DMS 273 (cell line): ENCODE results near the gene CIZ1.

ENCODE experiments used
- DNase-seq: peaks from one replicate; lab custom pipeline; 2025; ENCODE audit not compliant: unreplicated experiment; lab: John Stamatoyannopoulos, UW

Gene CIZ1

GRCh38 chr9:128164307-128164885, 27.0 kb downstream of the CIZ1 start:
- DNase-seq, result no peak

DNA sequence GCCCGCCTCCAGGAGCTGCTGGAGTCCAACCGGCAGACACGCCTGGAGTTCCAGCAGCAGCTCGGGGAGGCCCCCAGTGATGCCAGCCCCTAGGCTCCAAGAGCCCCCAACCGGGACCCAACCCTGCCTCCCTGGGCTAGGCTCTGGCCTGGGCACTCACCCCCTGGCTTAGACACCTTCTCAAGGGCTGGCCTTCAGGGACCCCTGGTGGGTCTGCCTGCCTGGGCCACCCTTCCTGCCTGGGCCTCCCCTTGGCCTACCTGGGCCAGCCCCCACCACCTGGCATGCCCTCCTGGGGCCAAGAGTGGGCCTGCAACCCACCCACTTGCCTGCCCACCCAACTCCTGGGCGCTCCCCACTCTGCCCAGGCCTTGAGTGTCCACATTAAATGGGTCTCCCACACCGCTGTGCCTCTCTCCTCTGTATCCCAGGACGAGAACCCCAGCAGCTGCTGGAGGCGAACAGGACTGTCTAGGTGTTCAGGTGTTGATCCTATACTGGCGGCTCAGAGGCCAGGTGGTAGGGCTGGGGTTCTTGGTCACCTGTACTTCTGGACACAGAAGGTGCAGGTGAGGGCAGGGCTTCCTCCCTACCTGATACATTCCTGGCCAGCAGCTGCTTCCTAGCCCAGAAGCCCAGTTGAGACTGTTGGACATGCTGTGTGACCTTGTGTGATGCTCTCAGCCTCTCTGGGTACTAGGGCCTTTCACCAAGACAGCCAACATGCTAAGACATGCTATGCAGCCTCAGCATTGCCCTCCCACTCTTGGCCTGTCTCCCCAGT, 27.7 kb downstream of the CIZ1 start:
- DNase-seq, result no peak

- DNase-seq, result no peak
Measured at GRCh38 chr9:128163027-128163515, 28.3 kb downstream of the CIZ1 start.

- DNase-seq, result peak; percentile 32
Measured at GRCh38 chr9:128162215-128163026, 29.0 kb downstream of the CIZ1 start.

GRCh38 chr9:128161215-128161902, 30.0 kb downstream of the CIZ1 start:
- DNase-seq, result peak; percentile 23

GRCh38 chr9:128160603-128160987, 30.8 kb downstream of the CIZ1 start:
- peak; percentile 64 for DNase-seq

DNA sequence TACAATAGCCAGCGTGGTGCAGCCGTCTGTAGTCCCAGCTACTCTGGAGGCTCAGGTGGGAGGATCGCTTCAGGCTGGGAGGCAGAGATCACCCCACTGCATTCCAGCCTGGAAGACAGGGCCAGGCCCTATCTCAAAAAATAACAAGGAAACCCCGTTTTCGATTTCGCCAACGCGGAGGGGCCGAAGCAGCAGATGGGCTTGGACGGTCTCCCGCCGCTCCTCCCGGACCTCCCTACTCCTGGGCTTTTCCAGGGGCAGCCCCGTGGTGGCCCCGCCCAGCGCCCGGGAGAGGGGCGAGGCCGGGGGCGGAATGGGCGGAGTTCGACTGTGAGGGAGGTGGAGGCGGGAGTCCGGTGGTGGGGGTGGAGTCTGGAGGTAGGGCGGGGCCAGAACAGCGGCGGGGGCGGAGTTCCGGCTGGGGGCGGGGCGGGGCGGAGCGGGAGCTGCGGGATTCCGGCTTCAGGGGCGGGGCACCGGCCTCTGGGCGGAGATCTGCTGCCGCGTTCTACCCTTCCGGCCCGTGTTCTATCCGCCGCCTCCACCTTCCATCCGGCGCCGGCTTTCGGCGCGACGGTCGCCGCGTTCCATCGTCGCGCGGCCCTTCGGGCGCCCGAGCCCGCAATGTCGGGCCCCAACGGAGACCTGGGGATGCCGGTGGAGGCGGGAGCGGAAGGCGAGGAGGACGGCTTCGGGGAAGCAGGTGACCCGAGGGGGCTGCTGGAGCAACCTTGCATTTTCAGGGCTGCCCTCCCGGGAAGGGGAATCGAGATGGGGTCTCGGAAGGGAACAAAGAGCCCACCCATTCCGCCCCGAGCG, 31.4 kb downstream of the CIZ1 start, which contains the start of gene BBLN:
Gene BBLN, plus strand, starts transcription at position 482 of the 819 bp plus-strand sequence. Its CDS starts 143 bp downstream, at position 625.
- peak; percentile 97 for DNase-seq

GRCh38 chr9:128159522-128159783, 31.9 kb downstream of the CIZ1 start:
- DNase-seq, result no peak

DNA sequence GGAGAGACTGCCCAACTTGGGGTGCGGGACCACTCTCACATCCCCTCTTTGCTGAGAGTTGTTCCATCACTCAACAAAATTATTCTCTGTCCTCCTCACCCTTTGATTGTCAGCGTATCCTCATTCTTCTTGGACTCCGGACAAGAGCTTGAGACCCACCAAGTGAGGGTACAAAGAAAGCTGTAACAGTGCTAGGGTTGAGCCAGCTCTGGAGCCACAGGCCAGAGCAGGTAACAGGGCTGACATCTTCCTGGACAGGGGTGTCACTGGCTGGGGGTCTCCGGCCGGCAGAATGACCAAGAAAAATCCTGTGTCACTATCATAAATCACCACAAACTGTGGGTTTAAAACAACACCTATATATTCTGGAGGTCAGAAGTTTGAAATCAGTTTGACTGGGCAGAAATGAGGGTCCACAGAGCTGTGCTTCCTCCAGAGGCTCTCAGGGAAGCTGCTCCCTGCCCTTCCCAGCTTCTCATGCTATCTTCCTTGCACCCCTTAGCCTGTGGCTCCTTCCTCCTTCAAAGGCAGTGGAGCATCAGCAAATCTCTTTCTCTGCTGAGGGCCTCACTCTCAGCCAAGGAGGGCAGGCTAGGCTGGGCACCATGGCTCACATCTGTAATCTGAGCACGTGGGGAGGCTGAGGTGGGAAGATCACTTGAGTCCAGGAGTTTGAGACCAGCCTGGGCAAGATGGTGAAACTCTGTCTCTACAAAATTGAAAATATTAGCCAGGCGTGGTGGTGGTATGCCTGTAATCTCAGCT, 35.5 kb downstream of the CIZ1 start:
- DNase-seq, result no peak

DNA sequence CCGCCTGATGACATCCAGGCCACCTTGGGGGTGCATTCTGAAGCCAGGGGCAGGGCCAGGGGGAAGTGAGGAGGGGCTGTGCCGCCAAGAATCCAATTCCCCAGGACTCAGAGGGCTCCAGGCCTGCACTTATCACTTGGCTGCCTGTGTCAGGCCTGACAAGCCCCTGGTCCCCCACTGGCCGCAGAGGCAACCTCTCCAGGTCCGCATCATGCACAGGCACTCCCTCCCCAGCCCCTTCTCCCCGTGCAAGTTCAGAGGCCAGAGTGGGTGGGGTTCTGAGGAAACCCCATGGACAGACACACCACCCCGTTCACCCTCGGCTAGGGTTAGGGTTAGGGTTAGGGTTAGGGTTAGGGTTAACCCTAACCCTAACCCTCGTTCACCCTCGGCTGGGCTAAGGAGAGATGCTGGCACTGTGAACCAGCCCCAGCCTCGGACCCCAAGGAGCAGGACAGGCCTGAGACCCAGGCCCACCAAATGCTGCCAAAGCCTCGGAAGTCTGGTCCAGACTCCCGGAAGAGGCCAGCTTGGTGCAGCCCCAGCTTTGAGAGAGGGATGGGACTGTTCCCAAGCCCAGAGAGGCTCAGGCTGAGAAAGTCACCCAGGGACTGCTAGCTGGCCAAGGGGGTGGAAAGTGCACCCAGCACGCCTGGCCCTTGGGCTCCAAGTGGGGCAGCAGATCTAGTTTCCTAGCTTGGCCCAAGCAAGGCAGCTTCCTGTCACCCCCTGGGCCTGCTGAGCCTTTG, 37.3 kb downstream of the CIZ1 start:
- no peak for DNase-seq

GRCh38 chr9:128153060-128153946, 38.1 kb downstream of the CIZ1 start:
- DNase-seq, result no peak

DNA sequence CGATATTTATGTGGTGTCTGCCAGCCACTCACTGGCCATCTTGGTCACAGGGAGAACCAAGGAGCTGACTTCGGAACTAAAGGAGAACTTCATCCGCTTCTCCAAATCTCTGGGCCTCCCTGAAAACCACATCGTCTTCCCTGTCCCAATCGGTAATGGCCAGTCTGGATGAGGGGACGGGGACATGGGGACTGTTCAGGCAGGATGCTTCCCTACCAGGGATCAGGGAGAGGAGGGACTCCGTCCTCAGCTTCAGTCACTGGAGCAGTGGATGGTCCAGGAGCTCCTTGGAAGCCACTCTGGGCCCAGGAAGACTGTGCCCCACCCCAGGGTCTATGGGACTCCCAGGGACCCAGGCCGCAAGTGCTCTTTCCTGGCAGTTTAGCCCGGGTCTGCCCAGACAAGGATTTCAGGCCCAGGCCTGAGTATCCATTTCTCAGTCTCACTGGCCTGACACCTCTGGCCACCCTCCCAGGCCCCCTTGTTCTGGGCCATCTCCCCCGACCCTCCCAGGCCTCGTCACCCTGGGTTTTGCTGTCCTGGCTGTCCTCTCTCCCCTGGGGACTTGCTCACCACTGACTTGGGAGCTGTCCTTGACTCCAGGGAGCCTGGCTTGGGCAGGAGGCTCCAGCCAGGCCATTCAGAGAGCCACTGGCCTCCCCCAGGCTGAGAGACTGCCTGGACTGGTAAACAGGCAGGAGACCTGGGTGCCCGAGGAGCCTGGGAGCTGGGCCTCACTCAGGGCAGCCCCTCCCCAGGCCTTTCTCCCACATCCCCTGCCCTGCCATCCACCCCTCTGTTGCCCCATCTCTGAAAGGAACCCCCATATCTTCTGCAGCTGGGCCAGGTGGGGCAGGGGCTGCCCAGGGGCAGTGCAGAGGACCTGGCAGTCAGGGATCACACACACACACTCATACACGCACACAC, 39.0 kb downstream of the CIZ1 start:
- DNase-seq, result no peak

DNA sequence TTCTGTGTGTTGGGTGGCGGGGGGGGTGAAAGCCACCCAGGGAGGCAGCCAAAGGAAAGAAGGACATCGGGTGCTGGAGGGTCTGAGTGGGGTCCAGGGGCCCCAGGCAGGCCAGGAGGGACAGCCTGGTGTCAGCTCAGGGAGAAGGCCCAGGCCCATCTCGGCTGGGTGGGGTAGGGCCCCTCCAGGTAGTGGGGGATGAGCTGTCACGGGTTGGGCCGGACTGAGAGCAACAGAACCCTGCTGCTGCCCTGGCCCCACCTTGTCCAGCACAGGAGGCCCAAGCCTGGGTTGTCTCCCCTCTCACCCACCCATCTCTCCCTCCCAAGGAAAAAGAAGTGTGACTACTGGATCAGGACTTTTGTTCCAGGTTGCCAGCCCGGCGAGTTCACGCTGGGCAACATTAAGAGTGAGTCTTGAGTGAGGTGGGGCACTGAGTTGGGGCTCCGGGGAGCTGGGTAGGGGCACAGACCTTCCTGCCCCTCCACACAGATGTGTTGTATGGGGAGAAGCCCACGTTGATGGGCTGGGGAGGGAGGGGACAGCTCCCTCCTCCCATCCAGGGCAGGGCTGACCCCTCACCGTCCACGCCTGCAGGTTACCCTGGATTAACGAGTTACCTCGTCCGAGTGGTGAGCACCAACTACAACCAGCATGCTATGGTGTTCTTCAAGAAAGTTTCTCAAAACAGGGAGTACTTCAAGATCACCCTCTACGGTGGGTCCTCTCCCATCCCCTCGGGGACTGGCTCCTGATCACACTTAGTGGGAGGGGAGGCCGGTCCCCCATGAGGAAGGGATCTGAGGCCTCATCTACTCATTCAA, 39.9 kb downstream of the CIZ1 start:
- DNase-seq, result no peak

DNA sequence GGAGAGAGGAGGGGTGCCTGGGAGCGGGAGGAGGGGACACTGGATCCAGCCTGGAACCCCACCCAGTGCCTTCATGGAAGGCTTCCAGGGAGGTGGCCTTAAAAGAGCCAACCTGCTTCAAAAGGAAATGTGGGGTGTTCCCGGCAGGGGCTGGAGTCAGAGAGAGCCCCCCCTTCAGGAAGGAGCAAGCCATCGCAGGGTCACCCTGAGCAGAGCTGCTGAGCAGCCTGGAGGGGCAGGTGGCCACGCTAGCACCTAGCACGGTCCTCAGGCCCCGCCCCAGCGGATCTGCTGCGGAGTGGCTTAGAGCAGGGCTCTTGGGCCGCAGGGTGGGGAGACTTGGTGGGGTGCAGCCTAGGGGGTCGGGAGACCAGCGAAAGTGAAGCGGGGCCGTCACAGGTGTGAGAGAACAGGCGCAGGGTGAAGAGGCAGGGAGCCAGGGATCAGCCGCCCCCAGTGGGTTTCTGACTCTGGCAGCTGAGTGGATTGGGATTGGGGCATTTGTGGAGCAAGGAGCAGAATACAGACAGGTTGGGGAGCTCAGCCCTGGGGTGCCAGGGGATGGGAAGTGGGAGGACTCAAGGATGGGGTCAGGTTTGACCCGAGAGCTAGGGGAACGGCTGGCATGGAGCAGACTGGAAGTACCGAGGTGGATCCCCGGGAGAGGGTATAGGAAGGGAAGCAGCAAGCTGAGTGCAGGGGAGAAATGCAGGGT, 40.6 kb downstream of the CIZ1 start:
- DNase-seq, result peak; percentile 65

GRCh38 chr9:128149951-128150593, 41.3 kb downstream of the CIZ1 start:
- DNase-seq, result no peak
